Erythroblast (primary cell): Measurements from ENCODE around the gene PKP2.
"Not testable (repeated sequence)": the region's sequence is repeated elsewhere in the genome, so short reads cannot be mapped to it uniquely, and the experiment has no call there.

Experiments used
- DNase-seq, 2 experiments: peaks; one replicate each; lab custom pipeline; 2025; lab: John Stamatoyannopoulos, UW
- GATA1 ChIP-seq: IDR thresholded peaks from 2 replicates; pipeline ENCODE4 v1.6.1; 2011; ENCODE audit warnings: low read depth, mild to moderate bottlenecking, control low read depth, low read length, moderate library complexity
- POLR2A ChIP-seq: IDR thresholded peaks from 2 replicates; pipeline ENCODE4 v1.6.1; 2011; ENCODE audit warnings: mild to moderate bottlenecking, low read length

The PKP2 gene

GRCh38 chr12:32906399-32907165 lies 10.0 kb upstream of the PKP2 start:
- TF ChIP-seq POLR2A (no peak), GATA1 (no peak)
- DNase-seq, result no peak

- TF ChIP-seq GATA1, result no peak
- no peak for TF ChIP-seq POLR2A
- DNase-seq, result no peak
Observed at GRCh38 chr12:32903763-32904162, 7.2 kb upstream of the PKP2 start.

GRCh38 chr12:32903318-32903717 lies 6.7 kb upstream of the PKP2 start:
- TF ChIP-seq POLR2A (no peak), GATA1 (no peak)
- no peak for DNase-seq

- TF ChIP-seq POLR2A (no peak), GATA1 (no peak)
- DNase-seq, result no peak
Observed at GRCh38 chr12:32902287-32902997, 5.9 kb upstream of the PKP2 start.

GRCh38 chr12:32901553-32901952 lies 5.0 kb upstream of the PKP2 start:
- DNase-seq, result no peak
- TF ChIP-seq POLR2A (no peak), GATA1 (no peak)

- TF ChIP-seq GATA1 (no peak), POLR2A (no peak)
Observed at GRCh38 chr12:32897687-32898573, 1.4 kb upstream of the PKP2 start.

GRCh38 chr12:32897281-32897610 lies 669 bp upstream of the PKP2 start:
- DNase-seq, result no peak
- TF ChIP-seq GATA1, result no peak
- TF ChIP-seq POLR2A, result no peak

More at GRCh38 chr12:32897687-32898573, 1.4 kb upstream of the PKP2 start:
- DNase-seq, result no peak

GRCh38 chr12:32895688-32896431 lies 717 bp downstream of the PKP2 start:
- DNase-seq, result no peak
- no peak for TF ChIP-seq POLR2A
- no peak for TF ChIP-seq GATA1

GRCh38 chr12:32894566-32894965 lies 2.0 kb downstream of the PKP2 start:
- DNase-seq, result no peak
- no peak for TF ChIP-seq GATA1
- no peak for TF ChIP-seq POLR2A

GRCh38 chr12:32893458-32893857 lies 3.1 kb downstream of the PKP2 start:
- TF ChIP-seq POLR2A (no peak), GATA1 (no peak)
- DNase-seq, result no peak

GRCh38 chr12:32893043-32893442 lies 3.5 kb downstream of the PKP2 start:
- no peak for TF ChIP-seq GATA1
- no peak for TF ChIP-seq POLR2A
- DNase-seq, result no peak

- not testable (repeated sequence) for DNase-seq
Observed at GRCh38 chr12:32892369-32892768, 4.2 kb downstream of the PKP2 start.

- no peak for DNase-seq
Observed at GRCh38 chr12:32891956-32892355, 4.6 kb downstream of the PKP2 start.

More at GRCh38 chr12:32891956-32892355, 4.6 kb downstream of the PKP2 start:
- TF ChIP-seq GATA1 (no peak), POLR2A (no peak)
